Common myeloid progenitor, CD34-positive (primary cell): ENCODE measurements around the gene C5orf22.

ENCODE experiments used
- CTCF ChIA-PET: fragments of 350-600 bp; sonication (Branson Sonifier 250); formaldehyde crosslinking; loops from one replicate; lab custom pipeline; 2021; ENCODE audit warnings: antibody characterized with exemption; lab: Charles Lee
- POLR2A ChIA-PET: fragments of 350-600 bp; sonication (Branson Sonifier 250); formaldehyde crosslinking; loops from one replicate; lab custom pipeline; 2021; ENCODE audit warnings: antibody characterized with exemption; lab: Charles Lee
- DNase-seq, 3 donors: peaks; one replicate each; pipeline versions ENCODE4 v3.0.0 to v3.0.0-alpha.2; 2013
- H3K27ac ChIP-seq, 2 experiments: 1 replicate in 1 of 2; 2 replicates in 1 of 2; pipeline ENCODE4 v1.7.0; 2013; ENCODE audit warnings: inconsistent platforms in 2 of 2, low read length in 2 of 2, mild to moderate bottlenecking in 2 of 2, low read depth in 1 of 2, moderate library complexity in 1 of 2; ENCODE audit not compliant: severe bottlenecking in 2 of 2, insufficient read depth in 1 of 2, poor library complexity in 1 of 2
- H3K27me3 ChIP-seq, 5 experiments: replicated peaks in 2 of 5; 1 replicate in 3 of 5; 2 replicates in 2 of 5; pipeline versions ENCODE4 v1.6.1 to v1.7.0; 2013; ENCODE audit warnings: low read length in 4 of 5, mild to moderate bottlenecking in 2 of 5, moderate library complexity in 2 of 5, inconsistent platforms in 1 of 5; ENCODE audit not compliant: insufficient read depth in 5 of 5, control insufficient read depth in 4 of 5
- H3K36me3 ChIP-seq, 4 experiments: 1 replicate in 2 of 4; 2 replicates in 2 of 4; pipeline versions ENCODE4 v1.6.1 to v1.7.0; 2013; ENCODE audit warnings: low read length in 3 of 4, control low read depth in 1 of 4, mild to moderate bottlenecking in 1 of 4; ENCODE audit not compliant: control insufficient read depth in 4 of 4, insufficient read depth in 4 of 4
- H3K4me1 ChIP-seq, 4 experiments: 1 replicate in 3 of 4; 2 replicates in 1 of 4; pipeline versions ENCODE4 v1.6.1 to v1.7.1; 2013; ENCODE audit warnings: low read length in 3 of 4, mild to moderate bottlenecking in 3 of 4, control low read depth in 1 of 4, inconsistent platforms in 1 of 4, moderate library complexity in 1 of 4; ENCODE audit not compliant: control insufficient read depth in 4 of 4, insufficient read depth in 4 of 4; ENCODE audit errors: control extremely low read depth in 1 of 4
- H3K4me3 ChIP-seq, 7 experiments: 1 replicate in 4 of 7; 2 replicates in 3 of 7; pipeline versions ENCODE4 v1.5.1 to v1.7.0; 2013; ENCODE audit warnings: mild to moderate bottlenecking in 7 of 7, low read length in 6 of 7, moderate library complexity in 6 of 7, inconsistent platforms in 2 of 7, low read depth in 2 of 7, control low read depth in 1 of 7; ENCODE audit not compliant: insufficient read depth in 4 of 7, control insufficient read depth in 1 of 7; ENCODE audit errors: extremely low read depth in 1 of 7
- H3K9me3 ChIP-seq, 5 experiments: 1 replicate in 4 of 5; 2 replicates in 1 of 5; pipeline versions ENCODE4 v1.6.1 to v1.7.1; 2013; ENCODE audit warnings: low read length in 4 of 5, mild to moderate bottlenecking in 2 of 5, inconsistent platforms in 1 of 5, low read depth in 1 of 5, moderate library complexity in 1 of 5; ENCODE audit not compliant: control insufficient read depth in 4 of 5, insufficient read depth in 2 of 5; ENCODE audit errors: control extremely low read depth in 1 of 5
- WGBS: methylation state at CpG from one replicate; pipeline ENCODE4 v1.1.5; 2013; ENCODE audit not compliant: insufficient coverage; 5-methylcytosine and 5-hydroxymethylcytosine counted together

C5orf22 gene

GRCh38 chr5:31496301-31496700 is 35.8 kb upstream of the C5orf22 start:
- Histone ChIP-seq H3K9me3 (no peaks in the 10 kb centered on the region), H3K36me3 (peaks cover 24 to 91% (median 73%) of the 10 kb centered on the region in 4 experiments), H3K27me3 (no peaks in the 10 kb centered on the region), H3K4me1 (no peaks in the 10 kb centered on the region), H3K27ac (no peak overlapping the region), H3K4me3 (no peak overlapping the region)
- WGBS = 100% methylated on average over 1 of the region's 2 CpGs
- ChIA-PET POLR2A (no interaction called here), CTCF (interaction anchor here (1.0 kb wide), 1 partner anchor 59 kb away, joined by 6 read pairs; no protein-coding TSS in a partner anchor)
- DNase-seq = no peak

GRCh38 chr5:31496891-31497290 is 35.2 kb upstream of the C5orf22 start:
- CTCF ChIA-PET = interaction anchor here (1.5 kb wide), 1 partner anchor 10 kb away, joined by 4 read pairs; no protein-coding TSS in a partner anchor
- Histone ChIP-seq H3K4me3 (no peak overlapping the region), H3K27me3 (no peaks in the 10 kb centered on the region), H3K4me1 (no peaks in the 10 kb centered on the region), H3K36me3 (peaks cover 24 to 94% (median 76%) of the 10 kb centered on the region in 4 experiments), H3K27ac (no peak overlapping the region), H3K9me3 (no peaks in the 10 kb centered on the region)
- POLR2A ChIA-PET = no interaction called here
- DNase-seq = no peak
- WGBS = 100% methylated on average over 6 of the region's 6 CpGs

GRCh38 chr5:31500256-31500655 is 31.8 kb upstream of the C5orf22 start:
- H3K36me3 ChIP-seq = peaks cover 27 to 98% (median 88%) of the 10 kb centered on the region in 4 experiments
- no peak for DNase-seq
- CTCF ChIA-PET = no interaction called here
- no peaks in the 10 kb centered on the region for H3K27me3 ChIP-seq
- WGBS = 100% methylated on average over 4 of the region's 4 CpGs
- H3K4me1 ChIP-seq = no peaks in the 10 kb centered on the region
- H3K27ac ChIP-seq = no peak overlapping the region
- no peaks in the 10 kb centered on the region for H3K9me3 ChIP-seq
- POLR2A ChIA-PET = no interaction called here
- H3K4me3 ChIP-seq = no peak overlapping the region

GRCh38 chr5:31502506-31502905 is 29.6 kb upstream of the C5orf22 start:
- H3K4me1 ChIP-seq = no peaks in the 10 kb centered on the region
- WGBS = 96% methylated on average over 4 of the region's 4 CpGs
- no peaks in the 10 kb centered on the region for H3K9me3 ChIP-seq
- ChIA-PET POLR2A (no interaction called here), CTCF (no interaction called here)
- H3K36me3 ChIP-seq = peaks cover 23 to 92% (median 74%) of the 10 kb centered on the region in 4 experiments
- no peak overlapping the region for H3K4me3 ChIP-seq
- no peaks in the 10 kb centered on the region for H3K27me3 ChIP-seq
- no peak overlapping the region for H3K27ac ChIP-seq
- no peak for DNase-seq

- Histone ChIP-seq H3K36me3 (peaks cover 23 to 90% (median 72%) of the 10 kb centered on the region in 4 experiments), H3K9me3 (no peaks in the 10 kb centered on the region), H3K4me1 (no peaks in the 10 kb centered on the region), H3K27ac (no peak overlapping the region), H3K27me3 (no peaks in the 10 kb centered on the region), H3K4me3 (no peak overlapping the region)
- 98% methylated on average over 6 of the region's 10 CpGs for WGBS
- DNase-seq = no peak
- CTCF ChIA-PET = interaction anchor here (0.7 kb wide), 1 partner anchor 14 kb away, joined by 3 read pairs; no protein-coding TSS in a partner anchor
- POLR2A ChIA-PET = no interaction called here
Observed at GRCh38 chr5:31504529-31504928, 27.6 kb upstream of the C5orf22 start.

GRCh38 chr5:31511305-31511704 is 20.8 kb upstream of the C5orf22 start:
- no peaks in the 10 kb centered on the region for H3K27me3 ChIP-seq
- DNase-seq = no peak
- H3K36me3 ChIP-seq = peaks cover 43 to 87% (median 64%) of the 10 kb centered on the region in 4 experiments
- H3K4me3 ChIP-seq = no peak overlapping the region
- no peak overlapping the region for H3K27ac ChIP-seq
- ChIA-PET CTCF (interaction anchor here (2.0 kb wide), 1 partner anchor 8 kb away, joined by 5 read pairs; no protein-coding TSS in a partner anchor), POLR2A (no interaction called here)
- no peaks in the 10 kb centered on the region for H3K9me3 ChIP-seq
- H3K4me1 ChIP-seq = no peaks in the 10 kb centered on the region
- WGBS = 100% methylated on average over 3 of the region's 4 CpGs

- CTCF ChIA-PET = no interaction called here
- Histone ChIP-seq H3K27ac (peak overlapping the region in 1 of 2 experiments; percentile 36), H3K27me3 (no peaks in the 10 kb centered on the region), H3K4me1 (peaks cover 0 to 9% (median 3%) of the 10 kb centered on the region in 4 experiments), H3K4me3 (no peak overlapping the region), H3K36me3 (peaks cover 30 to 71% (median 44%) of the 10 kb centered on the region in 4 experiments), H3K9me3 (no peaks in the 10 kb centered on the region)
- WGBS = no CpG with 5 or more reads among the region's 1 CpG
- POLR2A ChIA-PET = no interaction called here
- DNase-seq = peak in 2 of 3 donors; percentile 9 to 25
Observed at GRCh38 chr5:31516802-31517201, 15.3 kb upstream of the C5orf22 start.
